RWPE2 (cell line): ENCODE results near the gene ZNF521.
"Not testable (repeated sequence)": the region's sequence is repeated elsewhere in the genome, so short reads cannot be mapped to it uniquely, and the experiment has no call there.

Source experiments
- ATAC-seq: fragments of 200-7000 bp; cut with Tn5 transposase; 3 replicates; pipeline ENCODE4 v1.9.1; 2021; ENCODE audit warnings: low read depth
- DNase-seq: peaks from one replicate; pipeline ENCODE4 v3.0.0-alpha.2; 2020; ENCODE audit warnings: low spot score
- H3K27ac ChIP-seq: fragments of 450-650 bp; 2 replicates; pipeline ENCODE4 v1.5.1; 2017; ENCODE audit warnings: mild to moderate bottlenecking; ENCODE audit not compliant: poor library complexity, severe bottlenecking
- H3K27me3 ChIP-seq: fragments of 250-450 bp; sonication (Bioruptor Pico); 2 replicates; pipeline ENCODE4 v1.5.1; 2021; ENCODE audit warnings: mild to moderate bottlenecking, moderate library complexity; ENCODE audit not compliant: insufficient read depth, poor library complexity, severe bottlenecking
- H3K36me3 ChIP-seq: fragments of 250-450 bp; sonication (Bioruptor Pico); 2 replicates; pipeline ENCODE4 v1.5.1; 2020; ENCODE audit warnings: low read depth, mild to moderate bottlenecking, moderate library complexity
- H3K4me1 ChIP-seq: fragments of 250-450 bp; sonication (Bioruptor Pico); 2 replicates; pipeline ENCODE4 v1.5.1; 2021; ENCODE audit warnings: mild to moderate bottlenecking, moderate library complexity; ENCODE audit not compliant: insufficient read depth, poor library complexity, severe bottlenecking
- H3K4me3 ChIP-seq: fragments of 250-450 bp; sonication (Bioruptor Pico); 2 replicates; pipeline ENCODE4 v1.5.1; 2021; ENCODE audit warnings: mild to moderate bottlenecking, moderate library complexity; ENCODE audit not compliant: severe bottlenecking
- H3K9me3 ChIP-seq: fragments of 250-450 bp; sonication (Bioruptor Pico); 2 replicates; pipeline ENCODE4 v1.5.1; 2021; ENCODE audit warnings: mild to moderate bottlenecking, moderate library complexity; ENCODE audit not compliant: severe bottlenecking
- CTCF ChIP-seq: fragments of 450-650 bp; IDR thresholded peaks from one replicate; pipeline ENCODE4 v1.5.1; 2017; ENCODE audit warnings: mild to moderate bottlenecking, moderate library complexity; ENCODE audit not compliant: poor library complexity, severe bottlenecking

ZNF521 gene

GRCh38 chr18:25274926-25275325, 77.0 kb downstream of the ZNF521 start:
- H3K27me3 ChIP-seq: peaks cover 11% of the 10 kb centered on the region
- ATAC-seq (no peak), DNase-seq (no peak)
- H3K27ac ChIP-seq: no peak overlapping the region
- H3K36me3 ChIP-seq: no peaks in the 10 kb centered on the region
- H3K4me1 ChIP-seq: no peaks in the 10 kb centered on the region
- no peak overlapping the region for H3K4me3 ChIP-seq
- H3K9me3 ChIP-seq: no peaks in the 10 kb centered on the region
- no peak for TF ChIP-seq CTCF

- H3K36me3 ChIP-seq, DNase-seq, H3K27me3 ChIP-seq, H3K9me3 ChIP-seq, H3K27ac ChIP-seq, H3K4me1 ChIP-seq, ATAC-seq, H3K4me3 ChIP-seq: not testable (repeated sequence)
These were observed 84.9 kb downstream of the ZNF521 start for GRCh38 chr18:25266931-25267527.

GRCh38 chr18:25262920-25263319, 89.0 kb downstream of the ZNF521 start:
- H3K36me3 ChIP-seq: no peaks in the 10 kb centered on the region
- H3K4me3 ChIP-seq: no peak overlapping the region
- TF ChIP-seq CTCF: no peak

GRCh38 chr18:25261768-25262167, 90.2 kb downstream of the ZNF521 start:
- peaks cover 7% of the 10 kb centered on the region for H3K27me3 ChIP-seq
- ATAC-seq (no peak), DNase-seq (no peak)
- no peaks in the 10 kb centered on the region for H3K9me3 ChIP-seq
- no peaks in the 10 kb centered on the region for H3K36me3 ChIP-seq
- TF ChIP-seq CTCF: no peak
- no peak overlapping the region for H3K27ac ChIP-seq
- no peak overlapping the region for H3K4me3 ChIP-seq
- H3K4me1 ChIP-seq: no peaks in the 10 kb centered on the region

More at GRCh38 chr18:25262920-25263319, 89.0 kb downstream of the ZNF521 start:
- Histone ChIP-seq H3K9me3 (no peaks in the 10 kb centered on the region), H3K4me1 (no peaks in the 10 kb centered on the region), H3K27me3 (peaks cover 7% of the 10 kb centered on the region), H3K27ac (no peak overlapping the region)
- ATAC-seq (no peak), DNase-seq (no peak)

- H3K4me1 ChIP-seq: no peaks in the 10 kb centered on the region
These were observed 95.5 kb downstream of the ZNF521 start for GRCh38 chr18:25256439-25256838.

More at GRCh38 chr18:25256439-25256838, 95.5 kb downstream of the ZNF521 start:
- no peaks in the 10 kb centered on the region for H3K36me3 ChIP-seq
- H3K9me3 ChIP-seq: no peaks in the 10 kb centered on the region
- DNase-seq (no peak), ATAC-seq (no peak)
- no peak for TF ChIP-seq CTCF
- H3K27me3 ChIP-seq: peaks cover 4% of the 10 kb centered on the region
- H3K27ac ChIP-seq: no peak overlapping the region
- no peak overlapping the region for H3K4me3 ChIP-seq
